Neuronal stem cell (in vitro differentiated cells): ENCODE measurements around the gene GPR107.
A peak's percentile ranks its signal among the peaks of the same experiment; 100 is the strongest.

Source experiments
- DNase-seq: peaks from one replicate; pipeline ENCODE4 v3.0.0-alpha.2; 2013; ENCODE audit warnings: low spot score
- H2AFZ ChIP-seq: one replicate; pipeline ENCODE4 v1.6.1; 2013; ENCODE audit warnings: mild to moderate bottlenecking, low read length, inconsistent platforms
- H2AK5ac ChIP-seq: 2 replicates; pipeline ENCODE4 v1.6.1; 2013; ENCODE audit warnings: low read depth, mild to moderate bottlenecking, inconsistent platforms, low read length, moderate library complexity, mixed read lengths
- H2BK120ac ChIP-seq: 2 replicates; pipeline ENCODE4 v1.6.1; 2013; ENCODE audit warnings: low read depth, mild to moderate bottlenecking, inconsistent platforms, low read length, moderate library complexity, mixed read lengths
- H2BK12ac ChIP-seq: one replicate; pipeline ENCODE4 v1.6.1; 2013; ENCODE audit warnings: low read length, inconsistent platforms
- H2BK15ac ChIP-seq: 2 replicates; pipeline ENCODE4 v1.6.1; 2013; ENCODE audit warnings: mild to moderate bottlenecking, low read length, inconsistent platforms, mixed read lengths
- H2BK5ac ChIP-seq: one replicate; pipeline ENCODE4 v1.6.1; 2013; ENCODE audit warnings: inconsistent platforms, mild to moderate bottlenecking, low read length, moderate library complexity
- H3K14ac ChIP-seq: one replicate; pipeline ENCODE4 v1.6.1; 2013; ENCODE audit warnings: low read length, inconsistent platforms
- H3K18ac ChIP-seq: 2 replicates; pipeline ENCODE4 v1.6.1; 2013; ENCODE audit warnings: low read length, inconsistent platforms
- H3K23ac ChIP-seq: 2 replicates; pipeline ENCODE4 v1.6.1; 2013; ENCODE audit warnings: low read depth, mild to moderate bottlenecking, mixed read lengths, low read length, inconsistent platforms; ENCODE audit not compliant: poor library complexity
- H3K27ac ChIP-seq: replicated peaks from 3 replicates; pipeline ENCODE4 v1.5.1; 2013; ENCODE audit warnings: low read length, inconsistent platforms
- H3K27me3 ChIP-seq, 3 experiments: 2 replicates each; pipeline ENCODE4 v1.6.1; 2013; ENCODE audit warnings: low read length in 3 of 3, mild to moderate bottlenecking in 2 of 3, inconsistent platforms in 1 of 3, low read depth in 1 of 3, mixed read lengths in 1 of 3, moderate library complexity in 1 of 3; ENCODE audit not compliant: control insufficient read depth in 3 of 3, insufficient read depth in 3 of 3
- H3K36me3 ChIP-seq, 2 donors: replicated peaks in 1 of 2; 2 replicates each; pipeline ENCODE4 v1.6.1; 2013; ENCODE audit warnings: low read length in 2 of 2; ENCODE audit not compliant: control insufficient read depth in 2 of 2, insufficient read depth in 2 of 2
- H3K4ac ChIP-seq: 2 replicates; pipeline ENCODE4 v1.6.1; 2013; ENCODE audit warnings: inconsistent platforms, mild to moderate bottlenecking, low read length, moderate library complexity
- H3K4me1 ChIP-seq, 2 donors: 1 replicate in 1 of 2; 2 replicates in 1 of 2; pipeline ENCODE4 v1.6.1; 2013; ENCODE audit warnings: low read length in 2 of 2, low read depth in 1 of 2; ENCODE audit not compliant: control insufficient read depth in 2 of 2, insufficient read depth in 1 of 2
- H3K4me2 ChIP-seq: one replicate; pipeline ENCODE4 v1.6.1; 2013; ENCODE audit warnings: mild to moderate bottlenecking, low read length, inconsistent platforms; ENCODE audit not compliant: insufficient read depth, poor library complexity, severe bottlenecking
- H3K4me3 ChIP-seq, 2 donors: 2 replicates each; pipeline ENCODE4 v1.5.1; 2013; ENCODE audit warnings: low read length in 2 of 2, mild to moderate bottlenecking in 2 of 2, inconsistent platforms in 1 of 2, moderate library complexity in 1 of 2
- H3K79me1 ChIP-seq: one replicate; pipeline ENCODE4 v1.6.1; 2013; ENCODE audit warnings: low read depth, mild to moderate bottlenecking, inconsistent platforms, low read length, moderate library complexity
- H3K9ac ChIP-seq: one replicate; pipeline ENCODE4 v1.6.1; 2013; ENCODE audit warnings: mild to moderate bottlenecking, low read depth, low read length, inconsistent platforms; ENCODE audit not compliant: poor library complexity
- H3K9me3 ChIP-seq, 2 donors: replicated peaks in 1 of 2; 2 replicates each; pipeline versions ENCODE3 to v1.6.1; 2013; ENCODE audit warnings: low read length in 2 of 2, mild to moderate bottlenecking in 2 of 2, inconsistent platforms in 1 of 2, low read depth in 1 of 2, mixed read lengths in 1 of 2, moderate library complexity in 1 of 2; ENCODE audit not compliant: control insufficient read depth in 2 of 2, insufficient read depth in 1 of 2
- H4K8ac ChIP-seq: one replicate; pipeline ENCODE4 v1.6.1; 2013; ENCODE audit warnings: low read depth, mild to moderate bottlenecking, inconsistent platforms, low read length, moderate library complexity
- H4K91ac ChIP-seq: one replicate; pipeline ENCODE4 v1.6.1; 2013; ENCODE audit warnings: low read length, low read depth, mild to moderate bottlenecking, inconsistent platforms; ENCODE audit not compliant: poor library complexity
- WGBS, 2 donors: extraction: QIAGEN DNeasy Blood & Tissue Kit; methylation state at CpG; one replicate each; pipeline ENCODE4 v1.1.7; 2013; ENCODE audit warnings: missing lambda C conversion rate in 2 of 2, mixed read lengths in 1 of 2; ENCODE audit not compliant: insufficient read length in 2 of 2, insufficient replicate concordance in 1 of 2; ENCODE audit errors: extremely low coverage in 2 of 2; 5-methylcytosine and 5-hydroxymethylcytosine counted together

Gene GPR107

DNA sequence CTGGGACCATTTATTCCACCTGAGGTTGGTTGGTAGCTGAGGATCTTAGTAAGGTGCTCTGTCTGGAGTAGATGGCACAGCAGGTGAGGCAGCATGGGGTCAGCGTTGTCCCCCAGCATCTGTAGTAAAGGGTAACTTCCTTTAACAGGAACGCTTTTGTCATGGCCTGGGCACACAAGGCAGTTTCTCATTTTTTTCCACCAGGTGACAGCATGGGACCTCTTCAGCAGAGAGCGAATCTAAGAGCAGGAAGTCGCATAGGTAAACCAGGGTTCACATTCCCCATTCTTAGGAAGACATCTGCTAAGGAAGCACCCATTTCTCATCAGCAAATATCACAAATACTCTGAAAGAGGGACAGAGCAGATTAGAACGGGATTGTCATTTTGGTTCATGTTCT, 56.5 kb downstream of the GPR107 start:
- no peak overlapping the region for H3K4me2 ChIP-seq
- peaks cover 0 to 2% of the 10 kb centered on the region in 2 donors for H3K4me1 ChIP-seq
- H3K14ac ChIP-seq = no peak overlapping the region

DNA sequence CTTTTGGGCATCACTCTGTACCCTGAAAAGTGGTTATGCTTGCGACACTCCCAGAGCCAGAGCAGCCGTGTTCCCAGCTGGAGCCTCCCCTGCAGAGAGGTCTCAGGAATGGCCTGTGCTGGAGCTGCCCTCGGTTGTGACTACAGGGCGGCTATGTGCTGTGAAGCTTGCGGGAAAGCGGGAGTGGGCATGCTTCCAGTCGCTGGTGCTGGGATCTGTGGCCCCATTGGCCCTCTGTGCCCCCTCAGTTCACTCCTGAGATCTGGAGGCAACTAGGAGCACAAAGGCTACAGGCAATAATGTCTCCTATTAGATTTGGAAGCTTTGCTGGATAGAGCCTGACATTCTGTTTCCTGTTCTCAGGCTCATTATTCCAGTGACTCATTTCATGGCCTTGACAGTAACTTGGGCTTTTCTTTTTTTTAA, 56.9 kb downstream of the GPR107 start:
- H2BK12ac ChIP-seq = no peak overlapping the region
- peaks cover 13 to 72% of the 10 kb centered on the region in 2 donors for H3K36me3 ChIP-seq
- peaks cover 0 to 2% of the 10 kb centered on the region in 2 donors for H3K4me1 ChIP-seq
- H3K9ac ChIP-seq = no peak overlapping the region
- H4K91ac ChIP-seq = no peak overlapping the region
- no CpG with 5 or more reads among the region's 7 CpGs for WGBS, 2 donors
- H3K27ac ChIP-seq = no peak overlapping the region
- no peak overlapping the region for H2BK5ac ChIP-seq
- H3K4me3 ChIP-seq = no peak overlapping the region
- H3K4me2 ChIP-seq = no peak overlapping the region
- H3K23ac ChIP-seq = no peak overlapping the region
- no peaks in the 10 kb centered on the region for H3K9me3 ChIP-seq
- H3K79me1 ChIP-seq = no peaks in the 10 kb centered on the region
- no peak overlapping the region for H4K8ac ChIP-seq
- no peak overlapping the region for H2BK120ac ChIP-seq
- H3K4ac ChIP-seq = no peak overlapping the region
- no peak overlapping the region for H2AFZ ChIP-seq
- no peak overlapping the region for H2BK15ac ChIP-seq
- H3K27me3 ChIP-seq = no peaks in the 10 kb centered on the region
- no peak overlapping the region for H3K18ac ChIP-seq
- no peak overlapping the region for H2AK5ac ChIP-seq
- H3K14ac ChIP-seq = no peak overlapping the region
- no peak for DNase-seq

More for the DNA sequence above, 56.5 kb downstream of the GPR107 start:
- Histone ChIP-seq H3K36me3 (peaks cover 13 to 73% of the 10 kb centered on the region in 2 donors), H3K27ac (no peak overlapping the region), H2BK15ac (no peak overlapping the region), H3K18ac (no peak overlapping the region), H3K4me3 (no peak overlapping the region), H3K79me1 (no peaks in the 10 kb centered on the region), H2BK120ac (no peak overlapping the region), H2BK5ac (no peak overlapping the region), H3K9ac (no peak overlapping the region), H2AFZ (no peak overlapping the region), H4K91ac (no peak overlapping the region), H3K9me3 (no peaks in the 10 kb centered on the region), H3K4ac (no peak overlapping the region), H2BK12ac (no peak overlapping the region), H3K27me3 (no peaks in the 10 kb centered on the region), H2AK5ac (no peak overlapping the region), H3K23ac (no peak overlapping the region), H4K8ac (no peak overlapping the region)
- WGBS, 2 donors = no CpG with 5 or more reads among the region's 5 CpGs
- DNase-seq = no peak

DNA sequence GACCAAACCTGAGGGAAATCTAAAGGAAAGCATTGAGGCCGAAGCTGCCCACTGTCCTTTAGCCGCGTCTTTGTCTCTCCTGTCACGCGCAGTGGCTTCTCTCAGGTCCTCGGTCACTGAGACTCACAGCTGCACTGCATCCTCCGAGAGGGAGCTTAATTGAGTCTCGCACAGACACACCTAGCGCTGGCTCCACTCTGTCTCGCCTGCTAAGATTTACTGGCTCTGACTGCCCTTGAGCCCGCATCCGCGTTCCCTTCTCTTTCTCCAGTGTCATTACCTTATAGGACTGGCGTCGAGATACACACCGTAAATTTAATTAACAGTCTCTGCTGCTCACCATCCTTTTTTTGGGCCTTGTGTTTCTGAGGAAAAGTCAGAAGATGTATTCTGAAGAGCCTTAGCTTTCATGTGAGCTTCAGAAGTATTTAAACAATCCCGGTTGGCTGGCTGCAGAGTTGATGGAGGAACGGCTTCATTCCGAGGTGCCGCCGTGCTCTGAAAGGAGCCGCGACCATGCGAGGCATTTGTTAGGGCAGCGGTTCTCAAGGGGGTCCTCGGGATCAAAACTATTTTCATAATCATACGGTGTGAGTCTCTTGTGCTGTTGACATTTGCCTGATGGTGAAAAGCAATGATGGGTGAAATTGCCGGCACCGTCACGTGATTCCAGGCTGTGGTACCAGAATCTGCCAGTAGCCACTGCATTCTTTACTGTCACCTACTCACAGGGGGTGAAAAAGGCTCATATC, 58.3 kb downstream of the GPR107 start:
- Histone ChIP-seq H3K79me1 (peaks cover 2% of the 10 kb centered on the region), H4K8ac (no peak overlapping the region), H3K14ac (peak overlapping the region; percentile 47), H3K27me3 (no peaks in the 10 kb centered on the region), H3K27ac (peak overlapping the region; percentile 25), H2BK5ac (no peak overlapping the region), H4K91ac (peak overlapping the region; percentile 33), H3K4me2 (no peak overlapping the region), H3K36me3 (peaks cover 12 to 74% of the 10 kb centered on the region in 2 donors), H2AK5ac (no peak overlapping the region), H3K9me3 (no peaks in the 10 kb centered on the region), H3K9ac (peak overlapping the region; percentile 6), H2BK120ac (no peak overlapping the region), H2BK12ac (no peak overlapping the region), H3K23ac (no peak overlapping the region), H2BK15ac (no peak overlapping the region), H3K18ac (no peak overlapping the region), H2AFZ (no peak overlapping the region), H3K4me1 (peaks cover 0 to 5% of the 10 kb centered on the region in 2 donors), H3K4me3 (no peak overlapping the region), H3K4ac (no peak overlapping the region)
- no CpG with 5 or more reads among the region's 30 CpGs for WGBS, 2 donors
- DNase-seq = no peak

DNA sequence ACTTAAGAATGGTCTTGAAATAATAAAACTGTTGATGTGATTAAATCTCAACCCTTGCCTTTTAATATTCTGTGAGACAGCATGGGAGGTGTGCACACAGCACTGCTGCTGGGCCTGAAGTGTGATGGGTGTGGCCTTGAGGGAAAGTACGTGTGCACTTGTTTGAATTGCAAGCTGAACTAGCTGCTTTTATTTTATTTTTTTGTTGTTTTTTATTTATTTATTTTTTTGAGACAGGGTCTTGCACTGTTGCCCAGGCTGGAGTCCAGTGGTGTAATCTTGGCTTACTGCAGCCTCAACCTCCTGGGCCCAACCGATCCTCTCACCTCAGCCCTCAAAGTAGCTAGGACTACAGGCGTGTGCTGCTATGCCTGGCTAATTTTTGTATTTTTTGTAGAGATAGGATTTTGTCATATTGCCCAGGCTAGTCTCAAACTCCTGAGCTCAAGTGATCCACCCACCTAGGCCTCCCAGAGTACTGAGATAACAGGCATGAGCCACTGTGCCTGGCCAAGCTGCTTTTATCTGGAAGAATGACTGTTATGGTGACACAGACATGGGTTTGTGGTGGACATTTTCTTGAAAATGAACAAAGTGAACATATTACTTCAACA, 58.9 kb downstream of the GPR107 start:
- Histone ChIP-seq H2AFZ (no peak overlapping the region), H3K4me1 (peaks cover 0 to 6% of the 10 kb centered on the region in 2 donors), H3K36me3 (peaks cover 8 to 72% of the 10 kb centered on the region in 2 donors), H3K27ac (no peak overlapping the region), H2BK12ac (no peak overlapping the region), H3K9ac (no peak overlapping the region), H3K4ac (no peak overlapping the region), H3K4me3 (no peak overlapping the region), H2AK5ac (no peak overlapping the region), H4K91ac (no peak overlapping the region), H2BK5ac (no peak overlapping the region), H3K9me3 (no peaks in the 10 kb centered on the region), H2BK15ac (no peak overlapping the region), H3K79me1 (peaks cover 2% of the 10 kb centered on the region), H2BK120ac (no peak overlapping the region), H3K14ac (no peak overlapping the region), H4K8ac (no peak overlapping the region), H3K27me3 (no peaks in the 10 kb centered on the region), H3K23ac (no peak overlapping the region), H3K18ac (no peak overlapping the region), H3K4me2 (no peak overlapping the region)
- DNase-seq = no peak
- no CpG with 5 or more reads among the region's 3 CpGs for WGBS, 2 donors
